Kasumi-1 (cell line): ENCODE results near the gene MYH9.
A peak's percentile ranks its signal among the peaks of the same experiment; 100 is the strongest.

Source experiments
- DNase-seq, 2 experiments: peaks; one replicate each; lab custom pipeline; 2025; lab: John Stamatoyannopoulos, UW

MYH9 gene

DNA sequence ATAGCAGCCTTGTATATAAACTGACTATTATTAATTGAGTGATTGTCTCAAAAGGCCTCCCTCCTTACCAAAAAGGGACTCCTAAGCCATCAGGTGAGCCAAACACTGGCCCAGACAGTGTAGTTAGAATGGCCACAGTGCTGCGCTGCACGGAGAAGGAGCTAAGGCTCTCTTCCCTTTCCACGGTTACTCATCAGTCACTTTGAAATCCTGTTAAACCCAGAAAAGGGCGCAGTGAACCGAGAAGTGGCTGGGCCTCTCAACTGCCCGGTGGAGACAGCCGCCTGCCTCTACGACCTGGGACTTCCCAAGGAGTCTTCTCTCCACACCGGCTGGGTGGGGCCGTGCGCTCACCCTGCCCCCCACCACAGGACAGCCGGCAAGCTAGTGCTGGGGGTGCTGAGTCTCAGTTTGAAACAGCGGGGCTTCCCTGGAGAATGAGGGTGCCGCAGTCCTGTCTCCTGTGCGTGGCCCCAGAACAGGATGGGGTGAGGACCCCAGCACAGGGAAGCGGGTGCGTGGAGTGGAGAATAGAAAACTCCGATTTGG, 1.3 kb downstream of the MYH9 start:
- DNase-seq: peak; percentile 35 to 36

DNA sequence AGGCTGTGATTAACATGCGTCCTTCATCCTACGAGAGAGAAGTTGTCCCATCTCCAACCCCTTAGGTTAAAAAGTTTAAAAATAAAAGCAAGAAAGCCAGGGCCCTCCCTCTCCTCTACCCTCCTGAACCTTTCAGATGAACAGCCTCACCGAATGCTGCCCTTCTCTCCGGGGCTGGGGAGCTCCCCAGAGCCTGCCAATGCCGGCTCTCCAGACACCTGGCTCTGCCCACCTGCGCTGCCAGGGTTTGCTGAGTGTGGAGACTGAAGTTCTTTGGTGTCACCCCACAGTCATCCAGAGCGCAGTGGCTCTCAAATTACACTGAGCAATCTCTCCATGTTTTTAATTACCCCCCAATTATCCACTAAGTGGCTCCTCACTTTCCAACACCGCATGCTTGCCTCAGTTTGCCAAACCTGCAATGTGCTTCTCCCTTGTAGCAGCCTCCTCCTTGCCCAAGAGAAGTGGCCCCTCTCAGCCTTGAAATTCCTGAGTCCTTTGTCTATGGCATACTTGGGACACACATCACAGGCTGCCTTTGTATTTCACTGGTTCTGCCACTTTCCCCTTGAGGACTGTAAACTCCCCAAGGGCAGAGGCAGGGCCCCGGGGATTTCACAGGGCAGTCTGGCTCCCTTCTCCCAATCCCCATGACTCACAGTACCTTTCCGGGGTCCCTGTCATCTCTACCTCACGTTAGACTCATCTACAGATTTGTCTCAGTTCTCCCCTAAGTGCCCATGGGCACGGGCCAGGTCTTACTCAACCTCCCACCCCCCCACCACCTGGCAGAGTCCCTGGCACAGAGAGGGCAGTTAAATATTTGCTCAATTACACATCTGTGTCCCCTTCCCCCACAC, 2.0 kb downstream of the MYH9 start:
- no peak for DNase-seq

DNA sequence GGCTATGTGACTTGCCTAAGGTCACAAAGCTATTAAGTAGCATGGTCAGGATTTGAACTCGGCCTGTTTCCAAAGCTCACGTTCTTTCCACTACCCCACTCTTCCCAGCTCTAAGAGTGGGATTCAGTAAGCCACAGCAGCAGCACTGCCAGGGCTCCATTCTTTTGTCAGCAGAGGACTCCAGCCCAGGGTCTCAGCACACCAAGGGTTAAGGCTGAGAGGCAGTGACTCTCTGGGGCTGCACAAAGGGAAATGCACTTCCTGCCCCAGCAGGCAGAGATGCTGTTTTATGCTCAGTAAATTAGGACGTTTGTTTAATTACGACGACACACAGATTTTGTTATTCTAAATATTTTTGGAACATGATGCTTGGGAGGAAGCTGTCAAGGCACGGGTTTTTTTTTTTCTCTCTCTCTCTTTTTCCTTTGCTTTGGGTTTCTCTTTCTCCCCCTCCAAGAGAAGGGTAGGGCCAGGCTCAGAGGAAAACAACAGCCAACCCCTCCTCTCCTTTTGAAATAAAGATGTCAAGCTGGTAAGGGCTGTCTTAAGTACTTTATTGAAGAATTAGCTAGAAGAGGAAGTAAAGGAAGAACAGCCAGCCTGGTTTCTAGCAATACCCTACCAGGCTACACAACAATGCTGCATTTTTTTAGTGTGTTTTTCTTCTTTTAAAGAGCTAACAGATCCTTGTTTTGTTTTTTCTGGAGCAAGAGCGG, 2.8 kb downstream of the MYH9 start:
- DNase-seq: peak; percentile 66 to 81

DNA sequence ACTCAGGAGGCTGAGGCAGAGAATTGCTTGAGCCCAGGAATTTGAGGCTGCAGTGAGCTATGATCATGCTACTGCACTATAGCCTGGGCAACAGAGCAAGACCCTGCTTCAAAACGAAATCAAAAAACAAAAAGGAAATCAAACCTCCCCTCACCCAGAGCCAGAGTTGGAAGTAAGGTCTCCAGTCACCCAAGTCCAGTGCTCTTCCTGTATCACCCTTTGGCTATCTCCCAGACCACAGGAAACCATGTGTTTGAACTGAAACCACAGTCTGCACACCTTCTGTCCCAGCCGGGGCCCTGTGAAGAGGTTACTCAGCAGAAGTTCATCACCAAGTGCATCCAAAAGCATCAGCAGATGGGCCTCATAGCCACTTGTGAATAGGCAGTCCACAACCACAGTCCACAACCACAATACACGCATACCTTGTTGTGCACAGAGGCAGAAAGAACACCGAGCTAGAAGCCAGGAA, 4.6 kb downstream of the MYH9 start:
- DNase-seq: no peak

DNA sequence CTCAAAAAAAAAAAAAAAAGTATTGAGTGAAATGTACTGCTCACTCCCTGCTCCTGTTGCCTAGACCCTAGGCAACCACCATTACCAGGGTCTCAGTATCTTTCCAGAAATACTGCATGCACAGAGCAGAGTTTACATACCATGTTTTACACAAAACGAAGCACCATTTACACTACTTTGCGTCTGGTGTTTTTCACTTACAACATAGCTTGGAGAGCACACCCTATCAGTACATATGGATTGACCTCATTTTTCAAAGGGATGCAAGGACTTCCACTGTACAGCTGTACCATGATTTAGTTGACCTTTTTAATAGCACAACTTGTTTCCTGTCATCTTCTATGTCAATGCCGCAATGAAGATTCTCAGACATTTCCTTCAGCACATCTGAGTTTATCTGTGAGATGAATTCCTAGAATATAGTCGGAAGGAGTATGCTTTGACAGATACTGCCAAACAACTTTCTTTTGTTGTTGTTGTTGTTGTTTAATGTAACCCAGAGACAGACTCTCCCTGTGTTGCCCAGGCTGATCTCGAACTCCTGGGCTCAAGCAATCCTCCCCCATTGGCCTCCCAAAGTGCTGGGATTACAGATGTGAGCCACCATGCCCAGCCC, 6.1 kb downstream of the MYH9 start:
- DNase-seq: no peak

DNA sequence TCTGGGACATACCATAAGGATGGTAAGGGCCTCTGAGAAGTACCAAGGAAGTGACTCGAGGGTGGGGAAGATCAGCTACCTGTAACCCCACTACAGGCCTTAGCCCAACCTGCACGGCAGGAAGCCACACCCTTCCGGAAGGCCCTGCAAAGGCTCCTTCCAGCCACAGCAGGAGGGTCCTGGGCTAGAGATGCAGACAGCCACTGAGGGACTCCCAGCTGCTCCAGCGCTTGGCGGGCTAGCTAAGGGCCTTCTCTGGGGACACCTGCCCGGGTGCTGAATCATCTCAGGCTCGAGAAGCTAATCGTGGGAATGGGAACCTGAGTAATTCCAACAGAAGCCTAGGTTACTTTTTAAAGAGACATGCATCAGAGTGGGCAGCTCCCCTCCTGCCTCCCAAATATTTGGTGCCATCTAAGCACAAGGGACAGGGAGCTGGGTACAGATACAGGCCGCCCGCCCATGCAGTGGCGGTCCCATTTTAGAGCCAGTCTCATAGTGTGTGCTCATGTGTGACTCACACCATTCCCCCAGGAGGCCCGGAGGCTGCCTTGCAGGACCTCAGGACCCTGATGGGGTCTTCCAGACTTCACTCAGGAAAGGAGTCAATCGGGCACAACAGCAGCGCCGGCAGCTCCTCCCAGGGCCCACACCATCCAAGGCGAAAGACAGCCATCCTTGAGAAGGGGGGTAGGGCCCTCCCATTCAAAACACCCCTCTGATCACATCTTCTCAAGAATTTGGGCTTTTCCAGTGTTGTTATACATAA, 8.0 kb downstream of the MYH9 start:
- no peak for DNase-seq

DNA sequence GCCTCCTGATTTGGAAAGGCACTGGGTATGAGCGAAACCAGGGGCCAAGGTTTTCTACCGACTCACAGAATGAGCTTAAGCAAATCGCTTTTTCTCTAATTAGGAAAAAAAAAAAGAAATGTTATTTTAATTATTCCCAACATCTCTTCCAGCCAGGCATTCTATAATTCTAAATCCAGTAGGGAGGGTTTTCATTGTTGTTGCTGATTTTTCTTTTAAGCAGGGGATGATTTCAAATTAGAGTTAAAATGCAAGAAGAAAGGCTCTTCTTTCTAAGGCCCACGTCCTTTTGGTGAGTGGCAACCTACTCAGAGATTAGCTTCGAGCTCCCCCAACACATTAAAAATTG, 8.9 kb downstream of the MYH9 start:
- DNase-seq: no peak

DNA sequence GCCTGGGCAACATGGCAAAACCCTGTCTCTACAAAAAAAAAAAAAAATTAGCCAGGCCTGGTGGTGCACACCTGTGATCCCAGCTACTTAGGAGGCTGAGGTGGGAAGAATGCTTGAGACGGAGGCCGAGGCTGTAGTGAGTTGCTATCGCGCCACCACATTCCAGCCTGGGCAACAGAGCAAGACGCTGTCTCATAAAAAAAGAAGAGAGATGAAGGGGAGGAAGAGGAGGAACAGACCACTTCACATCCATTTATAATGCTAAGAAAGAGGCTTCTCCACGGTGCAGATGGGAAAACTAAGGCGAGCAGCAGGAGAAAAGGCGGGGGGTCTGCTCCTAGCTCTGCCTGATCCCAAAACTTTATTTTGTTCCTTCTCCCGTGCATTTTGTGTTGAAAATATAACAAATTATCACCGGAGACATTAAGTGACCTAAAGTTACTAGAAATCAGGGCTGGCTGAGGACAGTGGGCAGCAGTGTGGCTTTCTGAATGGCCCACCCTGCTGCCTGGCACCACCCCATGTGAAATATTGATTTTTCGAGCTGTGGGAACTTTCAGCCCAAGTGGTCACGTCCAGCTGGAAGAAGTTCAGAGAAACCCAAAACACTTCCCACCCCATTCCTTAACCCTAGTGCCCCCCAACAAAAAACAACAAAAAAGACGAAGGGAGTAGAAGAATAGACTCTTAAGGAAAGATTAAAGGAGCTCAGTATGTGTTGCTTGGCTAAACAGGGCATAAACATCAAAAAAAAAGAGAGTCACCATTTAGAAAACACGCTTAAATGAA, 9.5 kb downstream of the MYH9 start:
- no peak for DNase-seq

DNA sequence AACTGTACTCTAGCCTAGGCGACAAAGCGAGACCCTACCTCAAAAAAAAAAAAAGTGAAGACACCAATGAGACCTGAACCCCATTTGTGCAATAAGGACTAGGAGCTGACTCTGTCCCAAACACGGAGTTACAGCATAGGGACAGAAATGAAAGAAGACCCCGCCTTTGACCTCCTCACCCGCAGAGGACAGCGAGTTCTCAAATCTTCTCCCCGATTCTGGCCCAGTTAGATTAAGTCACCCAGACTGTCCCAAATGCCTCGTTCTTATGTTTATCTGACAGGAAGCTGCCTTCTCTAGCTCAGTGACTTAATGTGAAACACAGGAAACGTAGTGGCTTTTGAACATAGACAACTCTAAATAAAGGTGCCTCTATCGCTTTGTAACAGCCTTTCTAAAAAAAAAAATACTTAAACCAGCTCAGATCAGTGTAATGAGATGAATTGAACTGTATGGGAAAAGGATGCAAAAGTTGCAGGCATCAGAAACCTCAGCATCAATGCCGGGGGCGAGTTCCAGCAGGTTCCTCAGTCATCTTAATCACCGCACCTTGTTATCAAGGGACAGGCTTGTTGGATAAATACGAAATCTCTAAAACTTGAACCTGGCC, 10.6 kb downstream of the MYH9 start:
- DNase-seq: peak in 1 of 2 experiments; percentile 39

DNA sequence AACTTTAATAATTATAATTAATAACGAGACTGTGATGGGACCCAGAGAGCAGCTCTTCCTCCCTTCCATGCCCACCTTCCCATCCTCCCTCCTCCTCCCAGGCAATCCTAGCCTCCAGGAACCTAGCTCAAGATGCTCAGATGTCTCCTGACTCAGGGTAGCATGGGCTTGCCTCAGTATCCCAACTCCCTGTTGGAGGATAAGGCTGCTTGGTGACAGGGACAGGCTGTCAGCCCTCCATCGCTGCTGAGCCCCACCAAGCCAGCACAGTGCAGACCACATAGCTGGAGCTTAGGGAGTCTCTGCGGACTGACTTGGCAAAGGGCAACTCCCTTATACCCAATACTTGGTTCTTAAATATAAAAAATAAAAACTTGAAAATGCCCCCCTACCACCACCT, 11.5 kb downstream of the MYH9 start:
- DNase-seq: no peak

DNA sequence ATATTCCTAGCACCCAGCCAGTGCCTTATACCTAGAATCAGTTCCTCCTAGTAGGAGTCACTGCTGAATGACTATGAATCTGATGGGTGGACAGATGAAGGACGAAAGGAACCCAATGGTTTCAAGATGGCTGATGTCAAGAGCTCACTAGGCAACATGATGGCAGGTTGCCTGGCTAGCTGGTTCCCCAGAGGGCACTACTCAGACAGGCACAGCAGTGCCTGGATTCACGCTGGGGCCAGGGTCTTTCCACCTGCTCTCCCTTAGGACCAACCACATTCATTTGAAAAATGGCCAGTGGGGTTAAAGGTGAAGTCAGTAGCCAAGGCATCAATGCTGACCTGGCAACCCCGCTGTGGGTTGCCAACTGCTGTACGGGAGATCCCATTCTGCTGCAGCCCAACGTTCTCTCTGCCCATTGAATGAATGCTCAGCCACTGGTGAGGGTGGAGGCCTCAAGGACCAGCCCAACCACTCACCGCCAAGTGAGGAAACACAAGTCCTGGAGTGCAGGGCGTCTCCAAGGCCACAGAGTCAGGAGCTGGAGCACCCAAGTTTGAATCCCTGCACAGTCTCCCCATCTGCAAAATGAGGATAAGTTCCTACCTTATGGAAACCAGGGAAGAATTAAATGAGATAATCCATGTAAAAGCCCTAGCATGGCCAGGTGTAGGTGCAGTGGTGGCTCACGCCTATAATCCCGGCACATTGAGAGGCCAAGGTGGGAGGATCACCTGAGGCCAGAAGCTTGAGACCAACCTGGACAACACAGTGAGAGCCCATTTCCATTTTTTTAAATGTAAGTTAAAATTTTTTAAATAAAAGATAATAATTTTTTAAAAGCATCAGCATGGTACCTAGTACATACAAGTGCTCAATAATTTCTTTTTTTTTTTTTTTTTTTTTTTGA, 12.4 kb downstream of the MYH9 start:
- DNase-seq: no peak

DNA sequence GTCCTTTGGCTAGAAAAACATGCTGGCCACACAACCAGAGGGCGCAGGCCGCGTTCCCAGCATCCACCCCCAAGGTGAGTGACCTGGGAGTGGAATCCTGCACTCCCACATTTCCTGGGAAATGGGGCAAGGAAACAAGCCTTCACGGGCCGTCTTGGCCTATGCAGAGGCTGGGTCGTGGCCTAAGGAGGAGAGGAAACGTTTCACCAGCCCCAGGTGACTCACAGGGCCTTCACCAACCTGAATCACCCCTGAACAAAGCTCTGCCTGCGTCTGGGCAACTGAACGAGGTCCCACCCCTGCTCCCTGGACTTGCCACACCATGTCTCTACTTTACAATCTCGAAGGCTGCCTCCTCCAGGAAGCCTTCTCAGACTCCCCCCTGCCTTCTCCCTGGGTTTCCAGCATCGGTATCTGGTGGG, 13.2 kb downstream of the MYH9 start:
- no peak for DNase-seq

DNA sequence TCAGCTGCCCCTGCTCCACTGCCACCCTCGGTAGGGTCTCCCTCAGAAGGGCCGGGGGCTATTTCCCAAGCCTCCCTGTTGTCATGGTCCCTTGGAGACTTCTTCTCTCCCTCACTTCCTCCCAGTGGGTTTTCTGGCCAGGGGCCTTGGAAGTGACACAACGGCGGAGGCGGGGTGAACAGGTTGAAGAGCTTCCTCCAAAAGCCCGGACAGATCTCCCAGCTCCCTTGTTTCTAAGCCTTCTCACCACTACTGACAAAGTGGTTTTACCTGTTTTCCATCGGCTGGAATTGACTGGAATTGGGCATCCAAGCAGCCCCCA, 14.5 kb downstream of the MYH9 start:
- DNase-seq: peak; percentile 72 to 80

DNA sequence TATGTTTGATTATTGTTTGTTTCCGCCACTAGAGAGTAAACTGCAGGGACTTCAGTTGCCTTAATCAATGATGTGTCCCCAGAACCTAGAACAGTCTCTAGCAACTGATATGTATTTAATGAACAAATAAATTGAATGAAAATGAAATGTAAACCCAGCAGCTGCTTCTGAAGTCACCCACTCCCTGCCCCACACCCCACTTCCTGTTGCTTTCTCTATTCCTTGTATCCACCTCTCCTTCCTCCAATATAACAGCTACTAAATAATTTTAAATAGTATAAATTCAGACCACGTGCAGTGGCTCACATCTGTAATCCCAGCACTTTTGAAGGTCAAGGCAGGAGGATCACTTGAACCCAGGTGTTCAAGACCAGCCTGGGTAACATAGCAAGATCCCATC, 15.8 kb downstream of the MYH9 start:
- DNase-seq: no peak

DNA sequence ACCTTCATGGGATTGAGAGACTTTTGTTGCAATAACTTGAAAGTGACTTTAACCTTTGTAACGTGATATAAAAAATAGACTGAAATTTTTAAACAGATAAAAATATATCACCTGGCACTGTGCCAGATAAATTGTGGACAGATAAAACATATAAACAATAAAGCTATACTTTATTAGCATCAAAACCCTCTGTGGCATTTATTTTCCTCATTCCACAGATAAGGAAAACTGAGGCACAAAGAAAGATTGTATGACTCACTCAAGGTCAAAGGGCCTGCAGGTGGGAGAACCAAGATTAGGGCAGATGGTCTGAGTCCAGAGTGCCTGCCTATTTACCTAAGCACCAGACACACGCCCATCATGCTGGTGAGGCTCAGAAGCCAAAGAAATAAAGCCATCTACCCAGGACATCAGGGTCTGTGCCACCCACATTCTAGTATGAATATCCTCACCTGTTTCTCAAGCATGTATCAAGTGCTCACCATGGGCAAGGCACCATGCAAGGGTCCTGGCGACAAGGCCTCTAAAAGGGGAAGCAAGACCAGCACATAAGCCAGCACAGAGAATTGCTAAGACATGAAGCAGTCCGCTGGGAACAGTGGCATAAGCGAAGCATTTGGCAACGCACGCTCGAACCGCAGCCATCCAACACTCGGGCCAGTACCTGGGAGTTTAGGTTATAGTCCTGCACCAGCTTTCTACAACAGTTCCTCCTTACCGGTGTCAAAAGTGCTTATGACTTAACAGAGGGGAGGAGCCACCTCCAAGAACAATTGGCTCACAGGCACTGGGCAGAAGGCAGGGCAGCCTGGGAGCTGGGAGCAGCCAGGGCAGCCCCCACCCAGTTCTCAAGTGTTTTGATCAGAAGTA, 17.6 kb downstream of the MYH9 start:
- peak in 1 of 2 experiments; percentile 38 for DNase-seq

DNA sequence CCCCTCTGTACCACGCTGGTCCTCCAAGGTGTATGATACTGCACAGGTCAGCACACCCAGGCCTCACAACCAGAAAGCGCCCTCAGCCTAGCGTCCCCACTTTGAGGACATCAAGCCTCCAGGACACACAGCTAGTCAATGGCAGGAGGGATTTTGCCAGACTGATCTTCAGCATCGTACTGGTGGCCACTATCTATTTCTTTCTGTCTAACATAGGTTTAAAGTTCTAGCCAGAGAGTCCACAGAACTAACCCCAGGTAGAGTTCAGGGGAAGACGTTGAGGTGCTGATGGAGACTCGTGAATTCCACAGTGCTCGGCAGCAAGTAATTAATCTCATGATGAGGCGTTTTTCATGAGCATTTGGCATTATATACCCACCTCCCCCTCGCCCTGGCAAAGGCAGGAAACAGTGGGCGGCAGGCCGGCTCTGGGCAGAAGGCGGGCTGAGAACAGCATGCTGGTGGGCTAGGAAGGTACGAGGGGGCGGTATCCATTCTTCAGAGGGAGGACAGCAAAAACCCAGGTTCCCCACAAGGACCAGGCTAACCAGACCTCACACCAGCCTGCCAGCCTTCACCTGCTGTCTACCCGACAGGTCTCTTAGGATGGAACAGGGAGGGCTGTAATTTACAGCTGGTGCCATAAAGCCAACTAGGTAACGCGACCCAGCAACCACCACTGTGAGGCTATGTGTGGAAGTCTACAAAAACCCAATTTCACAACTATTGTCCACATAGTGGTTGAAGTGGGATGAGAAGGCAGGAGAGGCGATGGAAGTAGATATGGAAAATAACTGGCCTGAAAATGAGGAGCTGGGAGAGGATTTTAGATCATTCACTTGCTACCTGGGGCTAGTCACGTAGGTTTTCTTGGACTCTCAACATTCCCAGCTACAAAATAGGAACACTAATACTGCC, 18.5 kb downstream of the MYH9 start:
- DNase-seq: no peak

DNA sequence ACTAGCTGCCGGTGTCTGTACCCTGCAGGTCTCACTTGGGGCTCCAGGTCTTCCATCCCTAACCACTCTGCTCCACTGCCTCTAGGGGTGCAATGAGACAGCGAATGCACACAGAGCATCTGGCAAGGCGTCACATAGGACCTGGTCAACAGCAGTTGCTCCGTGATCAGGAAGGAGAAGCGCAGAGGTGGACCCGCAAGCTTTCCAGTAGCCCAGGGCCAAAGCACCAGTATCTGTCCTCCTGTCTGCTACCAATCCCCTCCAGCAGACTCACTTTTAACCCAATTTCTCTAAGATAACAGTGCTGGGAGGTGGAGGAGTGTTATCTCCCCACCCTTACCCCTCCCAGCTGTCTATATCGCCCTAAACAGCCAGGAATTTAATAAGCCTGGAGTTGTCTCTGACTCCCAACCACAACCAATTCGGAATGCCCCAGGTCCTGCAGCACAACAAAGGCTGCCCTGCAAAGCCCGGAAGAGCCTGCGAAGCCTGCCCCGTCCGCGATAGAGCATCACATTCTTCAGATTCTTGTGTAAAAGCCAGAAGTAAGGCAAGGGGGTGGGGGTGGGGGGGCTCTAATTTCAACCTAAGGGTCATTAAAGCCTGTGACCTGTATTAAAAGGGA, 19.3 kb downstream of the MYH9 start:
- no peak for DNase-seq
